ENCODE results near the gene PTPRJ.
A peak's percentile ranks its signal among the peaks of the same experiment; 100 is the strongest.

Gene PTPRJ

DNA sequence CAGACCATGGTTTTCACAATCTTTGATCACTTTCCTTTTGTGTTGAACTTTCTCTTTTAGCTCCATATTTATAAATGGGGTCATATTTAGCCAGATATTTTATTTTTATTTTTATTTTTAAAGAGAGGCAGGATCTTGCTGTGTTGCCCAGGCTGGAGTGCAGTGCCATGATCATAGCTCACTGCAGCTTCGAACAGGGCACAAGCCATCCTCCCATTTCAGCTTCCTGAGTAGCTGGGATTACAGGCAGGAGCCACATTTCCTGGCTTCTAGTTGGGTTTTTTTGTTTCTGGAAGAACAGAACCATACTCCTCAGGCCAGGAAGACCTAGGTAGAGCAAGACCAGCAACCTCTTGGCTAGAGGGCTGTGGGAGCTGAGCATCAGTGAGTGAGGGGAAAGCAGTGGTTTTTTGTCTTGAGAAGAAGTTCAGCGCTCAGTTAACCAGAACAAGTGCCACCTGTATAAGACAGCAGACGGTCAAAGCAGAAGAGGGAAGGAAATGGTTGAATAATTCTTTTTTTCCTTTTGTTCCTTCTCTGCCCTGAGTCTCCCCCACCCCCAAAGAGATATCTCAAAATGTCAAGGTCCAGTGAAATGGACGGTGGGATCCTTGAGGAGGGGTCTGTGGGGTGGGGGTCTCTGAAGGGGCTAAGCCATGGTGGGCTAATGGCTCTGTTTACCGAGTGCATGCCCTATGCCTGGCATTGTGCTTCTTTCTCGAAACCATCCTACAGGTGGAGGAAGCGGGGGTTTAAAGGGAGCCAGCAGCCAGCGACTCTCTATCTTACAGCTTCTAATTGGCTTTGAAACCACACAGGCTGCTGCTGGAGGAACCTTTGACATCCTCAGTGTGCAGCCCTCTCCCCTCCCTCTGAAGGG lies 63.0 kb downstream of the PTPRJ start:
- DNase-seq, result no peak

GRCh38 chr11:48043991-48044512 lies 63.7 kb downstream of the PTPRJ start:
- no peak for DNase-seq

DNA sequence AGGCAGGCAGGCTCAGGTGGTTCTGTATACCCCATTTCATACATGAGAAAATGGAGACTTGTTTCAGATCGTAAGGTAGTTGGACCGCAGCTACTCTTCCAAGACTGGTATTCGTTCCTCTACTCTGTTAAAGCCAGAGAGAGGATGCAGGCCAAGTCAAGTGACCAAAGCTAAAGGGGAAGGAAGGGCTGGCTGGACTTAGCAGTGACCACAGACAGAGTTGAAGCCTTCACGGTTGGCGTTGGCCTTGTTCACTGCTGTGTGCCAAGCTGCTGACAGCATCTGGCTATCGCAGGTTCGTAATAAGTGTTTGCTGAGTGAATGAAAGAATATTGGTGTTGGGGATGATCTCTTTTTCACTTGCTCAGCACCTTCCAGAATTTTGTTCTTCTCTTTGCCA lies 64.2 kb downstream of the PTPRJ start:
- DNase-seq, result no peak

DNA sequence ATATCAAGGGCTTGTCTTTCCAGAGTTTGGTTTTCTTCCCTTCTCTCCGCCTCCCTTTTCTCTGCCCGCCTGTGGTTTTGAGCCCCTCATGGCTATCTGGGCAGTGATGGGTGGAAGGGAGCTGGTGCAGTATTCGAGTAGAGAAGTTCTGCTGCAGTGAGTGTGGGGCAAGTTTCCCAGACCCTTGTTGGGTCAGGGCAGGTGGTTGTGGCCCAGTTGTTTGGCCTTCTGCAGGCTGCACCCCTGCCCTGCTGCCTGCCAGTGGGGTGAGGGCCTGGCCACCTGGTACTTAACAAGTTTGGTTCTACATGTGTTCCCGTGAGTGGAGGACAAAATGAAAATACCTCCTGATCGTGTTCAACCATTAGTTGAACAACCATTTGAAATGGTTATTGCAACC lies 65.2 kb downstream of the PTPRJ start:
- no peak for DNase-seq

DNA sequence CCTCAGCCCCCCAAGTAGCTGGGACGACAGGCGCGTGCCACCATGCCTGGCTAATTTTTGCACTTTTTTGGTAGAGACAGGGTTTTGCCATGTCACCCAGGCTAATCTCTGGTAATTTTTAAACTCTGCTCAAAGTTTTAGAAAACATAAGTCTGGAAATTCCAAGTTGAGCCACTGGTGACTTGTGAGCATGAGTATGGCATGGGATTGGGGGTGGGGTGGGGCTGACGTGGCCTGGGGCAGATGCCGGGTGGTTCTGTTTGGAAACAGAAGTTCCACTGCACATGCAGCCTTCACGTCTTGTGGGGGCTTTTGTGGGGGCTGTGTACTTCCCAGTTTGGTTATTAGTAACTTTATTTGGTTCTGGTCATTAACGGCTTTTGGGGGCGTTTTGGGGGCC lies 67.3 kb downstream of the PTPRJ start:
- no peak for DNase-seq

- DNase-seq, result no peak
Observed at GRCh38 chr11:48049036-48049435, 68.7 kb downstream of the PTPRJ start.

GRCh38 chr11:48050304-48050703 lies 69.9 kb downstream of the PTPRJ start:
- no peak for DNase-seq

DNA sequence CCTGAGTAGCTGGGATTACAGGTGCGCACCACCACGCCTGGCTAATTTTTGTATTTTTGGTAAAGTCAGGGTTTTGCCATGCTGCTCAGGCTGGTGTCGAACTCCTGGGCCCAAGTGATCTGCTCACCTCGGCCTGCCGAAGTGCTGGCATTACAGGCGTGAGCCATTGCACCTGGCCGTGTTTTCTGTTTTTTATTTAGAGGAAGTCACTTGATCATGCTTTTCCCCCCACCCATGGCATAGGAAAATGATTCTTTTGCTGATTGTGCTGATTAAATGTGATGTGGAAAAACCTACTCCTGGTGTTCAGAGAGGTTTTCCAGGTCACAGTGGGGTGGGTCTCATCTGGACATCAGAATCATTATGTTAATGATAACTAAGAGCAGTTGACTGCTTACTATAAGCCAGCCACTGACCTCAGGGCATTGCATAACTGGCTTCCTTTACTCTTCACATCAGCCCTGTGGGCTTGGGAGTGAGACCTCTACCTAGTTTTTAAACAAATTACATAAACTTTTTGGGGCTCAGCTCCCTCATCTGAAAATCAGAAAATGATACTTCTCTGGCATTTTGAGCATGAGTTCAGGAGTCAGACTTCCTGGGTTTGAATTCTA lies 71.0 kb downstream of the PTPRJ start:
- no peak for DNase-seq

GRCh38 chr11:48052183-48053044 lies 72.1 kb downstream of the PTPRJ start:
- no peak for DNase-seq

GRCh38 chr11:48054994-48055291 lies 74.6 kb downstream of the PTPRJ start:
- DNase-seq, result no peak

- DNase-seq, result peak in 1 of 2 experiments; percentile 54
Observed at GRCh38 chr11:48055292-48056132, 75.2 kb downstream of the PTPRJ start.

- no peak for DNase-seq
Observed at GRCh38 chr11:48056325-48057183, 76.2 kb downstream of the PTPRJ start.

- DNase-seq, result no peak
Observed at GRCh38 chr11:48058064-48058463, 77.7 kb downstream of the PTPRJ start.

DNA sequence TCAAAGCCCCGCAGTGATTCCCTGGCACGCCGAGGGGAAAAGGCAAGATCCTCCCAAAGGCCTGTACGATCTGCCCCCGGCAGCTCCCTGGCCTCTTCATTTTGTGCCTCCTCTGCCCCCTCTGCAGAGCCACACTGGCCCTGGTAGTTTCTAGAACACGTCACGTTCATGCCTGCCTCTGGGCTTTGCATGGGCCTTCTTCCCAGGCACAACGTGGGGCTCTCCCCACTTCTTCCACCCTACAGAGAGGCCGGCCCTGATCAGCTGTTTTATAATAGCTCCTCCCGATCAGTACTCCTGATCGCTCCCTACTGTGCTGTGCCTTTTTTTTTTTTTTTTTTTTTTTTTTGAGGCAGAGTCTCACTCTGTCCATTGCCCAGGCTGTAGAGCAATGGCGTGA lies 78.4 kb downstream of the PTPRJ start:
- no peak for DNase-seq

GRCh38 chr11:48062649-48063048 lies 82.3 kb downstream of the PTPRJ start:
- no peak for DNase-seq

GRCh38 chr11:48063424-48063978 lies 83.1 kb downstream of the PTPRJ start:
- no peak for DNase-seq

GRCh38 chr11:48064306-48064705 lies 83.9 kb downstream of the PTPRJ start:
- no peak for DNase-seq

GRCh38 chr11:48066881-48067800 lies 86.8 kb downstream of the PTPRJ start:
- no peak for DNase-seq

- no peak for DNase-seq
Observed at GRCh38 chr11:48073031-48073861, 92.9 kb downstream of the PTPRJ start.
